GM19043 (cell line): ENCODE measurements around the gene NUP62.
"Not testable (repeated sequence)": the region's sequence is repeated elsewhere in the genome, so short reads cannot be mapped to it uniquely, and the experiment has no call there.

Experiments used
- ATAC-seq: cut with Tn5 transposase; IDR thresholded peaks from one replicate; pipeline ENCODE4 v1.9.1; 2021; ENCODE audit warnings: low read depth; ENCODE audit not compliant: unreplicated experiment

NUP62 gene

DNA sequence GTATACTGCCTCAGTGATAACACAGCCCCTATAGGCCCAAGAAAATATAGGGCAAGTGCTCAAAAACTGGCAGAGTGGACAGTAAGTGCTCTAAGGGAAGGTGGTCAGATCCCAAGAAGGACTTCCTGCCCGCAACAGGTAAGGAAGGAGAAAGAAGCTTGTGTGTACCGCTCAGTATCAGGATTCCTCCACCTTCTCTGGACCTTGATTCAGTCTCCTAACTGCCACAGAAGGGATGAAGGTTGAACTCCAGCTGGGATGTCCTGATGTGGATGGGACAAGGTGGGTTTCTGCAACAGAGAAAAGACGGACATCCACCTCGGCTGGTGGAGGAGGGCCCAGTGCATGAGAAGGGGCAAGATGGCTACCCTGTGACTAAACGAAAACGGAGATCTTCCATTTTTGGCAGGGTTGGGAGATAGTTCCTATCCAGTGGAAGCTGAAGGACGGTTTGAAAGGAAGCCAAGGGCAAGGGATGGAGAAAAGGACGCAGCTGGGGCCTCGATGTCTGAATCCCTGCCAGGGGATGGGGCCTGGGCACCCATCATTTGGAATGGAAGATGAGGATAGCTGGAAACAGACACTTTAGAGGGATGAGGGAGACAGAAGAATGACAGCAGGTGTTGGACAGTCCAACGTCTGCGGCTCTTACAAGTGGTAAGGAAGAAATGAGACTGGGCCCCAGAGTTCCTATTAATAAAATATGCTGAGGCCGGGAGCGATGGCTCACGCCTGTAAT, 1.6 kb downstream of the NUP62 start:
- ATAC-seq = no peak

DNA sequence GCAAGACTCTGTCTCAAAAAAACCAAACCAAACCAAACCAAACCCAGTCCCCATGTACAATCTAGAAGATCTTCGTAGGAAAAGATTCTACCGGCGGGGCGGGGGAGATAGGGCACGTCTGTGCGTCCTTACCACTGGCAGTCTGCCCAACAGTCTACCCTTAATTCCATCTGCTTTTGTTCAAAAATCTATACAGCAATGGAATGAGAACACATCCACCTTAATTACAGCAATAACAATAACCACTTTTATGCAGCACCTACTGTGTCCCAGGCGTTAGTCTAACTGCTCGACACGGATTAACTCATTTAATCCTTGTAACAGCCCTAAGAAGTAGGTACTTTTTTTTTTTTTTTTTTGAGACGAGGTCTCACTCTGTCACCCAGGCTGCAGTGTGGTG, 2.8 kb downstream of the NUP62 start:
- ATAC-seq = no peak

DNA sequence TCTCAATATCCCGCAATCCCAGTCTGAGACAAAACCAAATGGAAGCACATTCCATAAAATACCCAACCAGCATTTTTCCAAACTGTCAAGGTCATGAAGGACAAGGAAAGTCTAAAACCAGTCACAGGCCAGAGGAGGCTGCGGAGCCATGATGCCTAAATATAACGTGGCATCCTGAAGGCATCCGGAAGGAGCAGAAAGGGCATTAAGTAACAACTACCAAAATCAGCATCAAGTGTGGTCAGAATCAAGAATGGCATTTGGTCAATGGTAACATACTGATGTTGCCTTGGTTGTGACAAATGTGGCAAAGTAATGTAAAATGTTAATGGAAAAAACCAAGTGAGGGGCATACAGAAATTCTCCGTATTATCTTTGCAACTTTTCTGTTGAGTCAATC, 3.8 kb downstream of the NUP62 start:
- no peak for ATAC-seq

DNA sequence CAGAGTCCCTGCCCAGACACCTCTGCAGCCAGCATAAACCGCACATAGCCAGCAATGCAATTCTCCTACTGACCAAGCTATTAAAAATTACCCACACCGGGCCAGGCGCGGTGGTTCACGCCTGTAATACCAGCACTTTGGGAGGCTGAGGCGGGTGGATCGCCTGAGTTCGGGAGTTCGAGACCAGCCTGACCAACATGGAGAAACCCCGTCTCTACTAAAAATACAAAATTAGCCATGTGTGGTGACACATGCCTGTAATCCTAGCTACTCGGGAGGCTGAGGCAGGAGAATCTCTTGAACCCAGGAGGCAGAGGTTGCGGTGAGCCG, 4.5 kb downstream of the NUP62 start:
- ATAC-seq = not testable (repeated sequence)

DNA sequence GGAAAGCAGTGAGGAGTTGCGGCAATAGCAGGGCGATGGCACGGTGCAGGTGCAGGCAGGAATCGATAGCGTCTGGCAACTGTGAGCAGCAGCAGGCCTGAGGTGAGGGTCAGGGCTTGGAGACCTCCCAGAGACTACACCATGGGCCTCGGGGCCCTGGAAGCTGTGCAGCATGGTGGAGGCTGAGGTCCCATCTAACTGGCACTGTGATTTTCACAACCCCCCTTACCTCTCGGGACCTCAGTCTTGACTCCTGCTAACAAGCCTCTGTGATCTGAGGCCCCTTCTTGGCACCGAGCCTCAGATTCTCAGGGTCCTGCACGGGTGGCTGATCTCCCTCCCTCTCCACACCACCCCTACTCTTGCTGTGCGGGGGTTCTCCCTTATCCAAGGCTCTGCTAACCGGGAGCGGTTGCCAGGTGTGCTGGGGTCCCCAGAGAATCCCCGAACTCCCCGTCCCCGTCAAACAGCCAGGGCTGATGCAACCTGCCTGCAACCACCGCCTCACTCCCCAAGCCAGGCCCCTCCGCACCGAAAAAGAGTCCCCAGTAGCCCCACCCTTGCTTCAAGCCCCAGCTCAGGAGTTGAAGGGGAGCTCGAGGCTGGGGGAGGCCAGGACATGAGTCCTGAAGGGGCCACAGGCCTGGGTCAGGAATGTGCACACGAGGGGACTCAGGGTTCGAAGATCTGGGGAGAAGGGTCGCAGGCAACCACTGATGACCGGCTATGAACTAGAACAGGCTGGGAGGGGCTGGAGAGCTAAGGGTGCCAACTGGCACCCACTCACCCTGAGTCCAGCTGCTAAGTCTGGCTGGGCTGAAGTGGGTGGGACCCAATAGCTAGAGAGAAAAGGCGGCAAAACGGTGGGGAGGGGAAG, 5.1 kb downstream of the NUP62 start:
- no peak for ATAC-seq

DNA sequence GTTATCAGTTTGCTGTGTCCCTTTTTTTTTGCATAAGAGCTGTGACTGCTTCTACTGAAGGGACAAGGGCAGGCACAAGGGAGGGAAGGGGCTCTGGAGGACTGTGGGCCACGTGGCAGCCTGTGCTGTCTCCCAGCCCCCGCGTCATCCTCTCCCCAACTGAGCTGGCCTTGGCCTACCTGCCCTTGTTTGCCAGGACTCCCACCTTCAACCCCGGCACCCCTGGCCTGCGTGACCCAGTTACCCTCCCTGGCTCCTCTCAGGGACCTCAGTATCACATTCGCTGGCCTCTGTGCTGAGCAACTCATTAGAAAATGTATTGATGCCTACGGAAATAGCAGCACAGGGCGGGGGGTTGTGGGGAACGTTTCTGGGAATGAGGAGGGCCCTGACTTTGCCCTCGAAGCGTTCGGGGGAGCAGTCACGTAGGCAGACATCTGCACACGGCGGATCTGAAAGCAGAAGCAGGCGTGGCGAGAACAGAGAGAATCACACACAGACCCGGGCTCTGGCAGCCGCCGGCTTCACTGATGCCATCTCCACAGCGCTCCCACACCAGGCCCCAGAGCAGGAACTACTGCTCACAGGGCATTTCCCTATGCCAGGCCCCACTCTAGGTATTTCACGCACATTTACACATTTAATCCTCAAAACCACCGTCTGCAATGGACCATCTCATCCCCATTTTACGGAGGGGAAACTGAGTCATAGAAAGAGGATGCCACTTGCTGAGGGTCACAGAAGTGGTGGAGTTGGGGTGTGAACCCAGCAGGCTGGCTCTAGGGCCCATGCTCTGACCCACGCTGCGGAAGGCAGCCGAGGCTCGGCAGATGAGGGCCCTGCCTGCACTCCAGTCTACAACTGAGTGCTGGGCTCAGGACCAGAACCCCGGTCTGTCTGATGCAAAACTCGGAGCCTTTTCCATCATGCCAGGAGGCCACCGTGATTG, 6.0 kb downstream of the NUP62 start:
- no peak for ATAC-seq

DNA sequence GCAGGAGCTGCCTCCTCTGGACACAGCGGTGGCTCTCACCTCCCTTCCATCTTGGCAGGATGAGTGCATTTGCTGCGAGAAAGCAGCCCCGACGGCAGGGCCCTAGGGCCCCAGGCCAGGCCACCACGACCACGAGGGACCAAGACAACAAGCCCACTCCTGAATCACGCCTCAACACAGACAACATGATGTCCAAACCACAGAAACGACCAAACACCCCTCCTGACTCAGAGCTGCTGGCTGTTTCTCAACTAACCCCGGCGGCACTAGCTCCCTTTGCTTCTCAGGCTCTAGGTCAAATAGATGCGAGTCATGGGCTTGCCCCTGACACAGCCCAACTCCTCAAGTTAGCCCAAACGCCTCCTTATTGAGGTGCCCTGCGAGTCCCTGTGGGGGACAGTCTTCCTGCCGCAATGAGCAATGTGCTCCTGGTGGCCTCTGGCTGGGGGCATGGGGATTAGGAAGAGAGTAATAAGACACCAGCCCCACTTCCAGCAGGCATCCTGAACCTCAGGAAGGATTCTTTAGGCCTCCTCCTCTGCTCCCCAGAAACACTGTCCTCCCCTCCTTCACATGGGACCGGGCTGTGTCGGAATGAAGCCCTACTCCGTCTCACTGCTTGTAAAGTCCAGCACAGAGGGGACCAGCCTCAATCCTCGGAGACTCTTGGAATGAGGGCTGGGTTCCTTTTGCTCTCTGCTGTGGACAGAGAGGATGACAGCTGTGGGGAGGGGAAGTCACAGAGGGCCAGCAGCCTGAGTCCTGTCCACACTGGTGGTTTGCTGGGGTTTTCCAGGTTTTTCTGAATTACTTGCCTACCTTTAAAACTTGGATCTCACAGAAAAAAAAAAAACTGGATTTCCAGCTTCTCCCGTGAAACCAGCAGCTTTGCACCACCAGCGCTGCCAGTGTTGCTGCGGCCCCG, 7.2 kb downstream of the NUP62 start:
- no peak for ATAC-seq

DNA sequence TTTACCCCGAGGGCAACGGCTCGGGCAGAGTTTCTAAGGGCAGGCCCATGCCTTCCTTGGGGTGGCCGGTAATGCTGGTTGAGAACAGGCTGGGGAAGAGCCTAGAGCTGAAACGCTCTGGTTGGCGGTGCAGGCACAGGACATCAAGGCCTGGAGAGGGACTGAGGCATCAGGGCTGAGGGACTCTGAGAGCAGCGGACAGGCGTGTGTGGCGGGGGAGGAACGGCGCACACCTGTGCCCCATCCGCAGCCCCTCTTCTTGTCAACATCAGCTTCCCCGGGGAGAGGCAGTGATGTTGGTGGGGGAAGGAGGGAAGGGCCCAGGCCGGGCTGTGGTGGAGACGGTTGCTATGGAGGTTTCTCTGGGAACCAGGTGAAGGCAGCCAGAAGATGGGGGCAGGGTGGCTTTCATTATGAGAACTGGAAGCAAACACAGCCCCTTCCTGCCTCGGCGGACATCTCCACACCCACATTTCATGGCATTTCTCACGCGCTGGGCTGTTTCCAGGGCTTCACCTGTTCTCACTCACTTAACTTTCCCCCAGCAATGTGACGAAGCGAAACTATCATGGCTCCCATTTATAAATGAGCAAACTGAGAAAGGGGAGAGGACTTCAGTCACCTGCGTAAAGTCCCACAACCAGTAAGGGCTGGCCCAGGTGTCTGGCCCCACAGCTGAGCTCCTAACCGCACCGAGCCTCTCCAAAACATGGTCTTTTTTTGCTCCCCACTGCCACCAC, 8.5 kb downstream of the NUP62 start:
- no peak for ATAC-seq

DNA sequence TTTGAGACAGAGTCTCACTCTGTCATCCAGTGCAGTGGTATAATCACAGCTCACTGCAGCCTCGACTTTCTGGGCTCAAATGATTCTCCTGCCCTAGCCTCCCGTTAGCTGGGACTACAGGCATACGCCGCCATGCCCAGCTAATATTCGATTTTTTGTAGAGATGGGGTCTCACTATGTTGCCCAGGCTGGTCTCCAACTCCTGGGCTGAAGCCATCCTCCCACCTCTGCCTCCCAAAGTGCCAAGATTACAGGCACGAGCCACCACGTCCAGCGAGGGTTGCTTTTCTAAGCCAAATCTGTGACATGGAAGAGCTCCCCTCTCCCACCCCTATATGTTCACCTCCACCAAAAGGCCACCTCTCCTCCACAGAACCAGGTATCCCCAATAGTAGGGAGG, 11.2 kb downstream of the NUP62 start:
- no peak for ATAC-seq

DNA sequence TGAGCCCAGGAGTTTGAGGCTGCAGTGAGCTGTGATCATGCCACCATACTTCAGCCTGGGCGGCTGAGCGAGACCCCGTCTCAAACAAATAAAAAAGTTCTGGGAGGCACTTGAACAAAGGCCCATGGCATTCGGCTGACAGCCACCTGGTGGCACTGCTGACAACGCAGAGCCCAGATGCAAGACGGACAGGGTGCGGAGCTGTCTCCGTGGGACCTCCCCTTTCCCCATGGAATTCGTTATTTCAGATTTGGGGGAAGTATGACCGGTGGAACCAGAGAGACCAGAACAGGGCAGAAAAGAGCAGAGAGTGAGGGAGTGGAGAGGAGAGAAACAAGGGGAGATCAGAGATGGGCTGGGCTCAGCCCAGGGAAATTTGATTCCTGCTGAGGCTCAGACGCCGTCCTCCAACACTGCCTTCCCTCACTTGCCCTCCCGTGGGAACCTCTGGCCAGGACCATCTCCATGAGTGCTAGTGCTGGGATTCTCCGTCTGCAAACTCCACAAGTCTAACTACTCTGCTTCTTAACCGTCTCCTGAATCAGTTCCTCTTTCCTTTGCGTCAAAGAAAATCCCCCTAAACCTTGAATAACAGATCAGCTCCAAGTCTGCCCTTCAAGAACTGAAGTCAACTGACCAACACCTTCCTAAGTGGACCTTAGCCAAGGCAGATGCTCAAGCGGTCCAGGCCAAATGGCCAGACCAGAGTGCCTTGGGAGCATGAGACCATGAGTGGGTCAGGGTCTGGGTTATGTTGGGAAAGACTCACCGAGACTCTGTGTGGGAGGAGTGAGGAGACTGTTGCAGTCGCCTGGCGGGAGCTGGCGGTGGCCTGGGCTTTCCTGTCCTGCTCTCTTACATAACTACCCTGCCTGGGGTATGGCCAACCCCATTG, 12.2 kb downstream of the NUP62 start:
- no peak for ATAC-seq

DNA sequence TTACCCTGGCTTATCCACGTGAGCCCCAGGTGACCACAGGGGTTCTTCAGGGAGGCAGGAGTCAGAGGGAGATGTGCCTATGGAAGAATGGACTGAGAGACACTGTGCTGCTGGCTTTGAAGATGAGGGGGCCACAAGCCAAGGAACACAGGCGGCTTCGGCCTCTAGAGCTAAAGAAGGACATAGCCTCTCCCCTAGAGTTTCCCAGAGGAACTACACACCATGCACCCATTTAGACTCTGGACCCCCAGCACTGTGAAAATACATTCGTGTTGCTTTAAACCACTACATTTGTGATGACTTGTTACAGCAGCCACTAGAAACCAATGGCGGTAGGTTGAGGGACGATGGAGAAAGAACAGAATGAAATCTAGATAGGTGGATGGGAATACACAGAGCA, 14.0 kb downstream of the NUP62 start:
- no peak for ATAC-seq

DNA sequence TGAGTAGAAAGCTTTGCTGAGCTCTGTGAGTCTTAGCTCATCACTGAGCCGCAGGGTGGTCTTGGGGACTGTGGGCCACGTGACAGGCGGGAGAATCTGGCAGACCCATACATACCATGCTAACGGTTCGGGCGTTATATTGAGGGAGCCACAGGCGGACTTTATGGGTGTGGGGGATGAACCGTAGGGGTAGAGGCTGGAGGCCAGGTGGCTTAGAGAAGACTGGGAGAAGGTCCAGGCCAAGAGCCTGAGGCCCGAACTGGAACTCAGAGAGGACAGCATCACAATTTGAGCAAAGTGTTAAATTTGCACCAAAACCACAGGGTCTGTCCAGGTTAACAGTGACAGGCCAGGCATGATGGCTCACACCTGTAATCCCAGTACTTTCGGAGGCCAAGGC, 15.6 kb downstream of the NUP62 start:
- ATAC-seq = no peak

DNA sequence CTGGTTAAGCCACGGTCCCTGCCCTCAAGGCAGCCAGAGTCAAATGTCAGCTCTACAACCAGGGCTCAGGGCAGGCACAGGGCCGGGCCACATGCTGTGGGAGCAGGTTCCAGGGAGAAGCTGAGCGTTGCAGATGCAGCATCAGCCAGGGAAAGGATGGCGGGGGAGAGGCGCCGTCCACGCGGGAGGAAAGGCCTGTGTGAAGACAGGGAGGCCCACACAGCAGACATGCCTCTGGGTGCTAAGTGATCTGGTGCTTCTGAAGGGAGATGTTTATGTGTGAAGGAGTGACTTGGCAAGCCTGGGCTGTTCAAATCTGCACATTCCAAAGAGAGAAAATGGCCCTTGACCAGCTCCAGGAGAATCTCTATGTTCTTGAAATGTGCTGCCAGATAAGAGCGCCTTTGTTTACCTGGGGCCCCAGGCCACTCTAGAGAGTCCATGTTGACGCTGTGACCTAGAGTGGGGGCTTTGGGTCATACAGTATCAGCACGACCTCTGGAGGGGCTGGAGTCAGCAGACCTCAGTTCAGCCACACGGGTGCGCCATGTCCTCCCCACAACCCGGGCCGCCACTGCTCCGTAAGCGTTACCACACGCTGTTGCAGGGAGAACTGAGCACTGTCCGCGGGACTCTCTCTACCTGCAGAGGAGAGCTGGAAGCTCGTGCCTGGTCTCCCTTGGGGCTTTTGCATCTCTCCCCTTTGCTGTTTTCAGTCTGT, 16.2 kb downstream of the NUP62 start:
- ATAC-seq = no peak

DNA sequence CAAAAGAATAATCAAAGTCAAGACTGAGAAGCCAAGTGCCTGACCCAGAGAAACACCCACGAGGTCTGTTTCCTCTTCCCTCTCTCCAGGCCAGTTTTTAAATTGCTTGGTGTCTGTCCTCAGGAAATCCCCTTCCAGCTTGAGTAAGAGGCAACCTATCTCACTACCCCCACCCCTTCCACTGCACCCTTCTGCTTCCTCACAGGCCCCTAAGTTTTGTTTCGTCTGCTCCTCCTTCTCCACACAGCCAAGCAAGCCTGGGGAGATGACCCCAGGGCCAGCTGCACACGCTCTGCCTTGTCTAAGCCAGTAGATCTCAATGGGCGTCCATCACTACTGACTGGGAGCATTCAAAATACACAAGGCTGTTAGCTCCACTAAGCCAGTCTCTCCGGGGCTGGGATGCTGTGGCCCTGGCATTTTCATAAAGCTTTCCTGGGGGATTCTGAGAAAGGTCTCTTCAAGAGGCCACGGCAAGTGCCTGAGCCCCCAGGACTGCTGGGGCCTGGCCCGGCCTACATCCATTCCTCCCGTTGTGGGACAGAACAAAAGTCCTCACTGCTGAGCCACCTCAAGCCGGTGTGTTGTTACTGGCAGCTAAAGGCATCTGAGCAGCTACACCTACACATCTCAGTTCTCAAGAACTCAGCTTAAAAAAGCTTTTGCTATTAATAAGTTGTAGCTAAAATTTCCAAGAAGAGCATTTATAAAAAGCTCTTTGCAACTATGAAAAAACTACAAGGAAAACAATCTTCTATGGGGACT, 17.7 kb downstream of the NUP62 start:
- no peak for ATAC-seq

DNA sequence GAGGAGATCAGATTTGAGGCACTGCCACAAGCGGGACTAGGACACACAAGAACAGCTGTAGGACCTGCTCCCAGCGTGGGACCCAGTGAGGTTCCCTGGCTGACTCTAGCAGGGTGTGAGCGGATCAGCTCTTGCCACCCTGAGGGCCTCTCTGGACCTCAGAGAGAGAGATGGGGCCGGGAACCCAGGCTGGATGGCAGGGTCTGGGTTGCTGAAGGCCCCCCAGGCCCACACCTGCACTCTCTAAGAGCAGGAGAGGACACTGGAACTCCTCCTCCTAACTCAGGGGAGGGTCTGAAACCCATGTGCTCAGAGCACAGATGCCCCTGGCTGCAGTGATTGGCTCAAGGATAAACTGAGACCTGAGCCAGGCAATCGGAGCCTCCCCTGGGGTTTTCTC, 19.1 kb downstream of the NUP62 start:
- ATAC-seq = no peak

DNA sequence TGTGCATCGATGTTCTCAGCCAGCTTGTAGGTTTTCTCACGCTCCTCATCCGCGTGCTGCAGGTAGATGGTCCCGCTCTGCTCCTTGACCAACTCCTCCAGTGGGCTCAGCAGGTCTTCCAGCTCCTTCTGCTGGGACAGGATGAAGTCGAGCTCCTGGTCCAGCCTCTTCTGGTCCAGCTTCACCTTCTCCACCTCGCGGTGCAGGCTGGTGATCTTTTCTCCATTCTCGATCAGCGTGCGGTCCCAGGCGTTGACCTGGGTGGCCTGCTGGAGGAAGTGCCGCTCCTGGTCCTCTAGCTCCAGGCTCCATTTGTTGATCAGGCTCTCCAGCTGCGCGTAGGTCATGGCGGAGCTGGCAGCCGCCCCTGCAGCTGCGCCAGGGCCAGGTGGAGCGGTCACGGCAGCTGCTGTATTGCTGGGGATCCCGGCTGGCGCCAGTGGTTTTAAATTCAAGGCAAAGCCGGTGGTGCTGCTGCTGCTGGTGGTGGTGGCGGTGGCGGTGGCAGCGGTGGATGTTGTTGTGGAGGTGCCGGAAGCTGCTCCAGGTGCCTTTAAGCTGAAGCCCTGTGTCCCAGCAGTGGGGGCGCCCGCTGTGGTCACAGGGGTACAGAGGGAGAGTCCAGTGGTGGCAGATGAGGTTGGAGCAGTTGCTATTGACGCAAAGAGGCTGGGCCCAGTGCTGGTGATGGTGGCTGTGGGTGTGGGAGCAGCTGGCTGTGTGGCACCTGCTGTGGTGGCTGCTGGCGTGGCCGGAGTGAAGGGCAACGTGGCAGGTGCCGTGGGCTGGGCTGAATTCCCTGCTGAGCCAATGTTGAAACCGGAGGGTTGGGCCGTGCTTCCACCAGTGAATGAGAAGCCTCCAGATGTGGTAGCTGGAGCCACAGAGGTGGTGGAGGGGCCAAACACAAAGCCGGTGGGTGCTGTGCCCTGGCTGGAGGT, 20.6 kb downstream of the NUP62 start:
- ATAC-seq = no peak
